Measurements from ENCODE around the gene LASP1. TPM values are rescaled to one million over a fixed set of nuclear protein-coding genes. Genes with fewer than 3 reads are reported as not detected.
"Not testable (repeated sequence)": the region's sequence is repeated elsewhere in the genome, so short reads cannot be mapped to it uniquely, and the experiment has no call there.

LASP1 gene
- total and polyA plus RNA-seq, 2 of the 8 experiments (the other 6 are each of a cell fraction or from before 2014, with no cell fraction given) = 114 to 180 TPM

- TF ChIP-seq SP4 (IDR thresholded peaks at IDR 0.05; ENCODE audit: low read length) (no peak), BRCA1 (IDR thresholded peaks at IDR 0.05; ENCODE audit: low read depth, low read length) (peak; percentile 86)
These were observed 16.3 kb upstream of the LASP1 start, which contains the start of gene RPL23 (continued) for GRCh38 chr17:38853292-38854219.

GRCh38 chr17:38855101-38855714, 14.7 kb upstream of the LASP1 start:
- not testable (repeated sequence) for H2BK15ac ChIP-seq (ENCODE audit: low read length); H2BK5ac ChIP-seq (ENCODE audit: low read depth, low read length); H2BK120ac ChIP-seq (replicated peaks; ENCODE audit: low read depth, low read length); H3K4me2 ChIP-seq (ENCODE audit: insufficient read depth in 1 of 2, low read depth in 2 of 2, low read length in 2 of 2); FAIRE-seq; H3K9me3 ChIP-seq (ENCODE audit: insufficient read depth in 2 of 2, low read depth in 1 of 2, low read length in 1 of 2); H2BK20ac ChIP-seq (ENCODE audit: low read length); H3K4me1 ChIP-seq (replicated peaks in 1 of 4; ENCODE audit: control insufficient read depth in 3 of 4, insufficient read depth in 4 of 4, low read length in 3 of 4); H3K23ac ChIP-seq (ENCODE audit: insufficient read length); H4K5ac ChIP-seq (ENCODE audit: insufficient read length, low read depth, low read length); H2BK12ac ChIP-seq (ENCODE audit: low read depth, low read length); H2AFZ ChIP-seq (ENCODE audit: low read length); H3K4me3 ChIP-seq (ENCODE audit: extremely low read depth in 1 of 4, insufficient read depth in 2 of 4, low read depth in 3 of 4, low read length in 4 of 4); H3K18ac ChIP-seq (ENCODE audit: extremely low read depth, low read length); H3K4ac ChIP-seq (replicated peaks; ENCODE audit: insufficient read length, low read depth, low read length); DNase-seq (ENCODE audit: low read depth in 1 of 2, low spot score in 2 of 2); H3K79me1 ChIP-seq (ENCODE audit: low read depth, low read length); H3K27ac ChIP-seq (ENCODE audit: low read depth, low read length); H3K9ac ChIP-seq (replicated peaks in 1 of 4; ENCODE audit: extremely low read depth in 1 of 4, low read depth in 3 of 4, low read length in 3 of 4); H3K27me3 ChIP-seq (replicated peaks in 1 of 4; ENCODE audit: control insufficient read depth in 3 of 4, extremely low read depth in 1 of 4, insufficient read depth in 3 of 4, low read length in 3 of 4); H2AK5ac ChIP-seq (ENCODE audit: low read depth, low read length); H3K56ac ChIP-seq (replicated peaks; ENCODE audit: insufficient read length, low read depth, low read length); H4K91ac ChIP-seq (replicated peaks; ENCODE audit: insufficient read length, low read length); H3K14ac ChIP-seq (ENCODE audit: insufficient read length)
- ChIA-PET CTCF (ENCODE audit: partially characterized antibody) (interaction anchor here (1.3 to 2.6 kb wide), 5 partner anchors 9 to 310 kb away, joined by 3 to 10 read pairs (median 7); no protein-coding TSS in a partner anchor), POLR2A (ENCODE audit: partially characterized antibody) (interaction anchor here (1.2 to 15.5 kb wide), 12 partner anchors 17 to 312 kb away, joined by 3 to 468 read pairs (median 19); partner anchors contain the start of genes CWC25, LASP1, LASP1NB and MLLT6)
- Histone ChIP-seq H3K36me3 (ENCODE audit: control insufficient read depth in 2 of 4, insufficient read depth in 4 of 4, low read length in 3 of 4) (peaks cover 22 to 28% (median 25%) of the 10 kb centered on the region in 4 experiments), H4K8ac (ENCODE audit: extremely low read depth, insufficient read depth, low read length) (peak overlapping the region; percentile 88; the same call in 1 of the 2 replicates), H3K23me2 (ENCODE audit: low read depth, low read length) (peaks cover 10% of the 10 kb centered on the region), H3K79me2 (ENCODE audit: control insufficient read depth in 1 of 2, insufficient read depth in 2 of 2, low read length in 2 of 2) (peaks cover 22 to 34% of the 10 kb centered on the region in 2 experiments), H4K20me1 (replicated peaks in 1 of 2; ENCODE audit: control insufficient read depth in 1 of 2, insufficient read depth in 2 of 2, low read length in 2 of 2) (peaks cover 6 to 16% of the 10 kb centered on the region in 2 experiments)
- 93% methylated on average over 28 of the region's 28 CpGs; no CpG with 5 or more reads in 1 of the 2 experiments for WGBS, 2 experiments (ENCODE audit: extremely low coverage in 1 of 2, insufficient coverage in 1 of 2, insufficient read length in 1 of 2, insufficient replicate concordance in 2 of 2, low coverage in 1 of 2, low lambda C conversion rate in 2 of 2, missing lambda C conversion rate in 1 of 2)

All from H1 (cell line).